Muscle layer of colon (tissue), 2 donors: ENCODE data around the gene NRL.

Experiments used
- H3K27ac ChIP-seq: one replicate; pipeline ENCODE4 v1.7.0; 2013; ENCODE audit warnings: low read depth, mild to moderate bottlenecking, low read length, moderate library complexity
- H3K27me3 ChIP-seq, 2 donors: one replicate each; pipeline ENCODE4 v1.7.0; 2013; ENCODE audit warnings: low read length in 2 of 2, mild to moderate bottlenecking in 2 of 2; ENCODE audit not compliant: insufficient read depth in 2 of 2, control insufficient read depth in 1 of 2
- H3K36me3 ChIP-seq: one replicate; pipeline ENCODE4 v1.7.0; 2013; ENCODE audit warnings: mild to moderate bottlenecking, low read length; ENCODE audit not compliant: insufficient read depth
- H3K4me1 ChIP-seq: one replicate; pipeline ENCODE4 v1.7.0; 2013; ENCODE audit warnings: mild to moderate bottlenecking, low read length; ENCODE audit not compliant: insufficient read depth
- H3K4me3 ChIP-seq, 2 donors: one replicate each; pipeline ENCODE4 v1.7.0; 2013; ENCODE audit warnings: low read length in 2 of 2, low read depth in 1 of 2, mild to moderate bottlenecking in 1 of 2, moderate library complexity in 1 of 2
- H3K9ac ChIP-seq: one replicate; pipeline ENCODE4 v1.7.0; 2013; ENCODE audit warnings: low read length
- H3K9me3 ChIP-seq: one replicate; pipeline ENCODE4 v1.7.0; 2013; ENCODE audit warnings: mild to moderate bottlenecking, low read length
- donor health status: abdominal sarcoma.
- donor health status: Adenocarcinoma of cecum.

NRL gene

DNA sequence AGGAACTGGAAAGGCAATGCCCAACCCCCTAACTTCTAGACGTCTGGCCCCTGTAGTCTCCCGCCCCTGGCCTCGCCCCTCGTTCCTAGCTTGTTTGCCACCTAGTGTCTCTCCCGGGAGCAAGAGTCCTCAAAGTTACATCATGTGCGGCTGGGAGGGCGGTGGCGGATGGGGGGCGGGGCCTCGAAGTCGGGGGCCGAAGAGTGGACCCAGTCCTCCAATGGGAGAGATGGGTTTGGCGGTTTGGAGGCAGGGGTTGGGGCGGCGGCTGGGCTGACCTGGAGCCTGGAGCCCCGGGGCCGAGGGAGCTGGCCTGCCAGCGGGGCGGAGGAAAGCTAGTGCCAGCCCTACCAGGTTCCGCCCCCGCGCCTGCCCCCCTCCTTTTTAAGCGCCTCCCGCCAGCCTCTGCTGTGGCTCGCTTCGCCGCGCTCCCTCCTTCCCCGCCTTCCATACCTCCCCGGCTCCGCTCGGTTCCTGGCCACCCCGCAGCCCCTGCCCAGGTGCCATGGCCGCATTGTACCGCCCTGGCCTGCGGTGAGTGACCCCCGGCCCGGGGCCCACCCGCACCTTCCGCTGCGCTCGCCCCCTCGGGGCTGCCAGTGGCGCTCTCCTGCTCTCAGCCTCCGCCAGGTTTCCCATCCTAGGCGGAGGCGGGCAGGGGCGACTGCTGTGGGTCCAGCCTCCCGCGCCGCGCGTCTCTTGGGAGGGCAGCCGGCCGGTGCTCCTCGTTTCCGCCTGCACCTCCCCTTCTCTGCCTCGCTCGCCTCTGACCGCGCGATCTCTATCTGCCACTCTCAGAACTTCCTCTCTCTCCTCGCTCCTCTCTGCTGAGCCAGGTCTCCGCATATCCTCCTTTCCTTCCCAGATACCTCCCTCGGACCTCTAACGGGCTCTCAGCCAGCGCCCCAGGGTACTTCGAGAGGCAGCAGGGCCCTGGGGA, 20.6 kb downstream of the NRL start, which contains the start of gene PCK2:
Gene PCK2 (plus strand): TSS at position 411 of the 940 bp plus-strand sequence. CDS start 95 bp downstream, at position 506.
- no peaks in the 10 kb centered on the region for H3K27me3 ChIP-seq
- H3K9me3 ChIP-seq, result no peaks in the 10 kb centered on the region
- peaks cover 7% of the 10 kb centered on the region for H3K36me3 ChIP-seq
- H3K27ac ChIP-seq, result peak within 1 kb of the TSS; percentile 70
- H3K4me3 ChIP-seq, result peak within 1 kb of the TSS; percentile 57 to 66
- peak within 1 kb of the TSS; percentile 74 for H3K9ac ChIP-seq
- H3K4me1 ChIP-seq, result peaks cover 20% of the 10 kb centered on the region

DNA sequence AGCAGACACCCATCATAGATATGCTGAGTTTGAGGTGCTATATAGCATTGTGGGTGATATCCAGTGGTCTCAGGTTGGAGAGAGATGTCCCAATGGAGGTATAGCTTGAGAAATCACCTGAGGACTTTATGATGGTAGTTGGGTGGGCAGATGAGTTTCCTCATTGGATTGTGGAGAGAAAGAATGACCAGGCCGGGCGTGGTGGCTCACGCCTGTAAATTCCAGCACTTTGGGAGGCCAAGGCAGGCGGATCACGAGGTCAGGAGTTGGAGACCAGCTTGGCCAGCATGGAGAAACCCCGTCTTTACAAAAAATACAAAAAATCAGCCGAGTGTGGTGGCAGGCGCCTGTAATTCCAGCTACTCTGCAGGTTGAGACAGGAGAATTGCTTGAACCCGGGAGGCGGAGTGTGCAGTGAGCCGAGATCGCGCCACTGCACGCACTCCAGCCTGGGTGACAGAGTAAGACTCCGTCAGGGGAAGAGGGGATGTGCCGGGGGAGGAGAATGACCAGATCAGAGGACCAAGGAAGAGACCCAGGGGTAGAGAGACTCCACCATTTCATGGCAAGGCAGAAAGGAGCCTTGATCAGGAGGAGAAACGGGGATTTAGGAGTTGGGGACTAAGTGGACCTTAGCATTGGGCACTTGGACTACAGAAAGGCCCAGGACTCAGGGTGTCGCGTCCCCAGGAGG, 21.4 kb downstream of the NRL start:
- H3K9me3 ChIP-seq, result no peaks in the 10 kb centered on the region
- no peaks in the 10 kb centered on the region for H3K27me3 ChIP-seq
- H3K27ac ChIP-seq, result peak overlapping the region; percentile 47
- peaks cover 20% of the 10 kb centered on the region for H3K4me1 ChIP-seq
- H3K4me3 ChIP-seq, result peak overlapping the region; percentile 57 to 66
- H3K9ac ChIP-seq, result no peak overlapping the region
- H3K36me3 ChIP-seq, result peaks cover 1% of the 10 kb centered on the region

DNA sequence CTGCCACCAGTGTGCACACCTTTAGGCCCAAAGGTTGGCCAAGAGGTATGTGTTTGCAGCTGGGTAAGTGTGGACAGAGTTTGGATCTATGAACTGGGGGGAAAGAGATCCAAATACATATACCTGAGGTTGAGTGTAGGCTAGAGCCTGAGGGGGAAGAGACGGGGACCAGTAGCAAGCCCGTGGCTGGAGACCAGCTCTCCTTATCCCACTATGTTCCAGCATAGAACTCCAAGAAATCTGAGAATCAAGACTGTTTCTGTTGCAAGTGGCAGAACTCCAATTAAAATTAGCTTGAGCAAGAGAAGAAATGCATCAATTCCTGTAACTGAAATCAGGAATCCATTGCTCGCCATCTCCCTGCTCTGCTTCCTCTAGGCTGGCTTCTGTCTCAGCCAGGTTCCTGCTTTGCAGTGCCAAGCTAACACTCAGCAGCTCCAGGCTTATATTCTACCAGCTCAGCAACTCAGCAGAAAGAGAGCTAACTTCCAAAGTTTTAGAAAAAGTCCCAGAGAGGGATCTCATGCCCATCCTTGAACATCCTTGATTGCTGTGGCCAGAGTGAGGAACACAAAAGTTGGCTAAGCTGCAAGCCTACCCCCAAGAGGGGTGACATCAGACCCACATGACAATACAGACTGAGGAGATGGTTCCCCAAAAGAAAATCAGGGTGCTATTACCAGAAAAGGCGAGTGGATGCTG, 22.1 kb downstream of the NRL start:
- Histone ChIP-seq H3K9me3 (no peaks in the 10 kb centered on the region), H3K27me3 (no peaks in the 10 kb centered on the region), H3K4me3 (no peak overlapping the region), H3K27ac (no peak overlapping the region), H3K36me3 (no peaks in the 10 kb centered on the region), H3K4me1 (peaks cover 20% of the 10 kb centered on the region), H3K9ac (no peak overlapping the region)

DNA sequence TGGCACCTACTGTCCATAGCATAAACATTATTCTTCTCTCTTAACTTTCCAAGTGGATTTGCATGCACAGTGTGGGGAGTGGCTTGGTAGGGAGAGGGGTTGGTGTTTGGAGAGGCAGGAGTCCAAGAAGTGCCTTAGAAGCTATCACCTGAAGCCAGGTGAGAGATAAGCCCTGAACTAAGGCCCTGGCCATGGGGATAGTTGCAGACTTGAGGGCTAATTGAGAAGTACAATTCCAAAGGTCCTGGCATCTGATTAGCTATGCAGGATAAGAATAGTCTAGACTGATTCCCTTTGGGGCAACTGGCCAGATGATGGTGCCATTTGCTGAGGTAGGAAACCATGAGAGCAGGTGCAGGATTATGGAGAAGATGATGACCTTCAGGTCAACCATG, 22.6 kb downstream of the NRL start:
- Histone ChIP-seq H3K27me3 (no peaks in the 10 kb centered on the region), H3K4me3 (no peak overlapping the region), H3K36me3 (no peaks in the 10 kb centered on the region), H3K9me3 (no peaks in the 10 kb centered on the region), H3K27ac (no peak overlapping the region), H3K9ac (no peak overlapping the region), H3K4me1 (peaks cover 20% of the 10 kb centered on the region)

DNA sequence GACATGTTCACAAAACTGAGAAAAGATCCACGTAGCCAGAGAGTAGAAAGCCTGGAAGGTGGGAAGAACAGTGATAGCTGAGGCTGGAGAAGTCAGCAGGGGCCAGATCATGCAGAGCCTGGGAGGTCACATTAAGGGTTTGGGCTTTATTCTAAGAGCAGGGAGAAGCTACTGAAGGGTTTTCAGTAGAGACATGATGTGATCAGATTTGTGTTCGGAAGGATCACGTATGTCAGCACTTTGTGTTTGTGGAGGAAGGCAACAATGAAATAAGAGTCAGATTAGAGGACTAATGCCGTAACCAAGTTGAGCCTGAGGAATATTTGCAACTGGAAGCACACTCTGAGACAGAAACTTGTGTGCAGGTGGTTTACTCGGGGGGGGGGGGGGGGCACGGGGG, 24.9 kb downstream of the NRL start:
- H3K36me3 ChIP-seq, result no peaks in the 10 kb centered on the region
- peaks cover 10% of the 10 kb centered on the region for H3K4me1 ChIP-seq
- H3K9me3 ChIP-seq, result no peaks in the 10 kb centered on the region
- no peak overlapping the region for H3K27ac ChIP-seq
- no peaks in the 10 kb centered on the region for H3K27me3 ChIP-seq
- H3K9ac ChIP-seq, result no peak overlapping the region
- H3K4me3 ChIP-seq, result no peak overlapping the region

DNA sequence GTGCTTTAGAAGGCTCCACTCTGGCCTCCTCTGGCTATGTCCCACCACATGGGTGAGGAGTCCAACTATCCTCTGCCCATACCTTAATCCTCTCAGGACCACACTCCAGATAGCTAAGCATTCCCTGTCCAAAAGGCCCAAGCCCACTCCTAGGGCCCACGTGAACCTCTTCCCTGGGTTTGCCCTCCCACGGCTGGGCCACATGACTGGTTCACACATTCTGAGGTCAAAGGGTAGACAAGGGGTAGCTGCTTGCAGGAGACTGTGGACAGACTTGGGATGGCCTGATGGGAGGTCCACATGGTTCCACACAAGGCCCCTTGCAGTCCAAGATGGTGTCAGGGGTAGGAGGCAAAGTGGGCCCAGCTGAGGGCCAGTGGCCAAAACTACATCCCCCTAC, 26.7 kb downstream of the NRL start:
- Histone ChIP-seq H3K9me3 (no peaks in the 10 kb centered on the region), H3K27me3 (no peaks in the 10 kb centered on the region), H3K36me3 (no peaks in the 10 kb centered on the region), H3K4me3 (no peak overlapping the region), H3K27ac (no peak overlapping the region), H3K4me1 (no peaks in the 10 kb centered on the region), H3K9ac (no peak overlapping the region)

DNA sequence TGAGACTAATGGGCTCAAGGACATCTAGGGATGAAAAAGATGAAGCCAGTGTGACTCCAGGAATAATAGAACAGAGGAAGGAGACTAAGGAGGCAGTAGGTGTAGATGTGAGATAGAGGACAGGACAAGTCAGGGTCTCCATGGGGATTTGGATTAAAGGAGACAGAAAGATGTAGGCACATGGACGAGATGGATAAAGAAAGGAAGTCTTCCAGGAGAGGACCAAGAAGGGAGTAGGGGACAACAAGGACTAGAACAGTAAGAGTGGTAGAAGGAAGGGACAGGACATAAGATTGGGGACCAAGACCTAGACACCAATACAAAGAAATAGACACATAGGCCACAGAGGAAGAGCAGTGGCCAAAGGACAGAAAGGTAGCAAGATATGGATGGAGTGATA, 27.7 kb downstream of the NRL start:
- no peak overlapping the region for H3K27ac ChIP-seq
- no peaks in the 10 kb centered on the region for H3K9me3 ChIP-seq
- H3K36me3 ChIP-seq, result no peaks in the 10 kb centered on the region
- H3K4me1 ChIP-seq, result no peaks in the 10 kb centered on the region
- no peak overlapping the region for H3K9ac ChIP-seq
- no peak overlapping the region for H3K4me3 ChIP-seq
- no peaks in the 10 kb centered on the region for H3K27me3 ChIP-seq

DNA sequence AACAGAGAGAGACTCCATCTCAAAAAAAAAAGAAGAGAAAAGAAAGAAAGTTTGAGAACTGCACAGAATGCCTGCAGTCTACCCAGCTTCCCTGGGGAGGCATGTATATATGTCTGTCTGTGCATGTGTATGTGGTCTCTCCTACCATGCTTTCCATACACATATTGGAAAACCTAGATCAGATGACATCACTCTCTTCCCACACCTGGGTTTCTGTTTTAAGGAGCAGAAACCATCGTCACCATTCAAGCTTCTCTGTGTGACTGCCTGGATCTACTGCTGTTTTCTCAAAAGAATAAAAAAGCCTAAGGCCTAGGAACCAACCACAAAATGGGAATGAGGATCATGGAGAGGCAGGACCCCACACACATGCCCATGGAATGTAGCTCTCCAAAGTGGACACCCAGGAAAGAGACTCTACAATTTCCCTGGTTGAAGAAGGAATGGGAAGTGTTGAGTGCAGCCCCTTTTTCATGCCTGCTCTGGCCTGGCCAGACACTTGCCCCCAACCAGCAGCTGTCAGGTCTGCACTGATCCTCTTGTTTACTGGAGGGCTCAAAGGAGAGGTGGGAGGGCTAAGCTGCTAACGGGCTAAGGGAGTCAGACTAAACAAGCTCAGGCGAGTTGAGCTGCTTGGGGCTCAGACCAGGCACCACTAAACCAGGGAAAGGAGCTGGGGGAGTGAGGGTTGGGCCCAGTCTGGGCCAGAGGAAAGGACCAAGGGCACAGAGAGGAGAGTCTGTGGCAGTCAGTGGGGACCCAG, 28.4 kb downstream of the NRL start:
- Histone ChIP-seq H3K27ac (no peak overlapping the region), H3K4me3 (no peak overlapping the region), H3K27me3 (peaks cover 0 to 6% of the 10 kb centered on the region in 2 donors), H3K4me1 (no peaks in the 10 kb centered on the region), H3K9ac (no peak overlapping the region), H3K9me3 (no peaks in the 10 kb centered on the region), H3K36me3 (no peaks in the 10 kb centered on the region)

DNA sequence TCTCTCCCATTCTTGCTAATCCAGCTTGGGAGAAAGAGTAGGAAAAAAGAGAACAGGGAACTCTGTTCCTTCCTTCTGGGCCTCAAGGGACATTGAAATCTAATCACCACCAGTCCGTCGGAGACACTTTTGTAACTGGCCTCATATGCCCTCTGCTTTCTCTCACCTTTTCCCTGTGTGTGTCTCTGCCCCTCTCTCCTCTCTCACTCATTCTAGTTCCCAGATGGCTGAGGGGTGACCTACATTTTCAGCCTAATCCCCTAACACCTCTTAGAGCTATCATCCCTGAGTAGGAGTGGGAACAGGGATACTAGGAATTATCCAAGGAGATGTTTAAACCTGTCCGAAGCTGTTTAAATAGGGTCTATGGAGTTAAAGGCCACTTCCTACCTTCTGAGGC, 29.5 kb downstream of the NRL start:
- Histone ChIP-seq H3K9ac (no peak overlapping the region), H3K27me3 (peaks cover 0 to 6% of the 10 kb centered on the region in 2 donors), H3K4me1 (peaks cover 6% of the 10 kb centered on the region), H3K9me3 (no peaks in the 10 kb centered on the region), H3K27ac (no peak overlapping the region), H3K36me3 (no peaks in the 10 kb centered on the region), H3K4me3 (no peak overlapping the region)

DNA sequence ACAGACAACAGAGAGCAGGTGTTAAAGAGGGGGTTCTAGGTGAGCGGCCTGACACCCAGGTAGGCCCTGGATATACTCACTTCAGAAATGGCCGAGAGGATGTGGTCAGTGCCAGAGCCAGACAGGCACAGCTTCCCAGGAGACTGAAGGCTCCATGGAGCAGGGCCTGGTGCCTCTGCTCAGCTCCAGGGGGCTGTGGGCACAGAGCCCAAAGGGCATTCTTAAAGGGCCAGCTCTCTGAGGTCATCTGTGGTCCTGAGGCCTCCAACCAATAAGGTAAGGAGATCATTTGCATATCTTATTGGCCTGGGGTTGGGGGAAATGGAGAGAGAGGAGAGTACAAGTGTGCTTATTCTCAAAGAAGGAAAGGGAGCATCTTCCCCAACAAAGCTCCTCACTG, 30.3 kb downstream of the NRL start:
- no peaks in the 10 kb centered on the region for H3K36me3 ChIP-seq

DNA sequence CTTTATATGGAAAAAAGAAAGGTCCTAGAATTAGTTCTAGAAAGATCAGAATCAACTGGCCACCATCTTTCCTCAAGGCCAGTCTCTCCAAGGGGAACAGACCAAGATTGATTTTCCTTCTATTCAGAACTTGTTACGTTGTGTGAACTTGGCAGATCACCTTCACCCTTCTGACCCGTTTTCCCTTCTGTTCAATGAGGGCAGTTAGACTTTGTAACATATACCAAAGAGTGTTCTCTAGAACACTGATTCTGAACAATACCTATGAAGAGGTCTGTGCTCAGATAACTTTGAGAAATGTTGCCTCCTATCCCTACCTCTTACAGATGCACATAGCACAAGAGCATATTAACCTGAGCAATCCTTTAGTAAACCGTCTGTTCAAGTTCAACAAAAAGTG, 31.3 kb downstream of the NRL start:
- Histone ChIP-seq H3K27ac (no peak overlapping the region), H3K4me3 (no peak overlapping the region), H3K4me1 (peaks cover 6% of the 10 kb centered on the region), H3K9ac (no peak overlapping the region), H3K27me3 (peaks cover 0 to 6% of the 10 kb centered on the region in 2 donors), H3K9me3 (no peaks in the 10 kb centered on the region), H3K36me3 (no peaks in the 10 kb centered on the region)

More for the DNA sequence above, 30.3 kb downstream of the NRL start:
- H3K27me3 ChIP-seq, result peaks cover 0 to 6% of the 10 kb centered on the region in 2 donors
- no peaks in the 10 kb centered on the region for H3K9me3 ChIP-seq
- no peak overlapping the region for H3K9ac ChIP-seq
- H3K27ac ChIP-seq, result no peak overlapping the region
- peaks cover 6% of the 10 kb centered on the region for H3K4me1 ChIP-seq
- no peak overlapping the region for H3K4me3 ChIP-seq
